ENCODE measurements around the gene LTBP1. TPM values are rescaled to one million over a fixed set of nuclear protein-coding genes. Genes with fewer than 3 reads are reported as not detected.

LTBP1 gene
- total and polyA plus RNA-seq, 11 donors: 23.5 to 150 (median 102) TPM

DNA sequence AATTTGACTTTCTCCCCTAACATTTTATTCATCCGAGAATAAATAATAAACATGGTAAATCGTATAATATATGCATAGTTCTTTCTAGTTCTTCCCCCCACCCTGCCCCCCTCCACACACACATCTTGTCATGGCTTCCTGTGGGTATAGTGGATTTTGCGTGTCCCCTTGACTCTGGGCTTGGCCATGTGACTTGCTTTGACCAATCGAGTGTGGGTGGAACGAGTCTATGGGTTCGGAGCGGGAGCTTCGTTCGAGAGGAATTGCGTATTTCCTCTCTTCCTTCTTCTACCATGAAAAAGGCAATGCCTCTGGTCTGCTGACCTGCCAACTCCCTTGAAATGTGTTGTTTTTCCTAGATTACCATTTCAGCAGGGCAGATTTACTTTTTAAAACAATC, 175.2 kb downstream of the LTBP1 start:
- no peak overlapping the region for H3K27ac ChIP-seq
- H3K4me3 ChIP-seq: no peak overlapping the region
- H3K27me3 ChIP-seq: no peaks in the 10 kb centered on the region
- H3K4me1 ChIP-seq: peaks cover 0 to 14% (median under 1%) of the 10 kb centered on the region in 12 donors
- TF ChIP-seq CTCF (IDR thresholded peaks at IDR 0.05) (no peak), POLR2A (IDR thresholded peaks at IDR 0.05) (no peak)
- ATAC-seq (no peak), DNase-seq (no peak)
- intact Hi-C loops (cut with DNase I): no loop called here
- 97 to 99% (median 98%) methylated on average over 10 of the region's 10 CpGs for WGBS, 4 donors
- H3K36me3 ChIP-seq: no peaks in the 10 kb centered on the region
- H3K9me3 ChIP-seq: no peaks in the 10 kb centered on the region

GRCh38 chr2:33122726-33123125, 176.0 kb downstream of the LTBP1 start:
- TF ChIP-seq POLR2A (IDR thresholded peaks at IDR 0.05) (no peak), CTCF (IDR thresholded peaks at IDR 0.05) (no peak)
- DNase-seq (no peak), ATAC-seq (peak in 3 of 4 donors; percentile 15 to 43 (median 41))
- 63 to 73% (median 73%) methylated on average over 3 of the region's 3 CpGs for WGBS, 4 donors
- intact Hi-C loops (cut with DNase I): no loop called here
- peak overlapping the region in 2 of 12 donors; percentile 16 to 43 for H3K27ac ChIP-seq
- peaks cover 0 to 20% (median 4%) of the 10 kb centered on the region in 12 donors for H3K4me1 ChIP-seq
- H3K27me3 ChIP-seq: no peaks in the 10 kb centered on the region
- H3K36me3 ChIP-seq: no peaks in the 10 kb centered on the region
- no peak overlapping the region for H3K4me3 ChIP-seq
- H3K9me3 ChIP-seq: no peaks in the 10 kb centered on the region

- Histone ChIP-seq H3K9me3 (no peaks in the 10 kb centered on the region), H3K4me1 (peaks cover 0 to 22% (median 4%) of the 10 kb centered on the region in 12 donors), H3K27me3 (no peaks in the 10 kb centered on the region), H3K36me3 (no peaks in the 10 kb centered on the region), H3K27ac (peak overlapping the region in 2 of 12 donors; percentile 16 to 43), H3K4me3 (no peak overlapping the region)
- TF ChIP-seq CTCF (IDR thresholded peaks at IDR 0.05): no peak
- no peak for TF ChIP-seq POLR2A (IDR thresholded peaks at IDR 0.05)
- intact Hi-C loops (cut with DNase I): no loop called here
- no peak for DNase-seq
- no peak for ATAC-seq
Observed at GRCh38 chr2:33123216-33123615, 176.5 kb downstream of the LTBP1 start.

DNA sequence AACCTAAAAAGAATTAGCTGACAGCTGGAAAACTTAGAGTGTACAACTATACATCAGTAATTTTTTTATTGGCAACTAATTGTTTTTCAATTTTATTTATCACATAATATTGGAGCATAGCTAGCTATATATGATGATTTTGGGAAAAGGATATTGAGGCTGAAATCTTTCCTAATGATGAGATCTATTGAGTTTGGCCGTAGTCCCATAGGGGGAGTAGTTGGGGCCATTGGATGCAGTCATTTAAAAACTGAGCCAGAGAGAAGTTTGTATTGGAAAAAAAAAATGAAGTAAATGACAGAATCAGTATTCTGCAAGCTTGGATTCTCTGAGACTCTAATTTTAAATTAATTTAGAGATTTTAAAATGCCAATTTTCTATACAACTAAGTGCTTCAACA, 179.8 kb downstream of the LTBP1 start:
- Histone ChIP-seq H3K9me3 (no peaks in the 10 kb centered on the region), H3K27me3 (no peaks in the 10 kb centered on the region), H3K36me3 (no peaks in the 10 kb centered on the region), H3K4me1 (peaks cover 0 to 32% (median 1%) of the 10 kb centered on the region in 12 donors), H3K27ac (no peak overlapping the region), H3K4me3 (no peak overlapping the region)
- ATAC-seq (no peak), DNase-seq (no peak)
- TF ChIP-seq CTCF (IDR thresholded peaks at IDR 0.05): peak in 1 of 12 donors; percentile 9
- TF ChIP-seq POLR2A (IDR thresholded peaks at IDR 0.05): no peak
- 74 to 91% (median 86%) methylated on average over 1 of the region's 1 CpG for WGBS, 4 donors
- intact Hi-C loops (cut with DNase I): no loop called here
